ENCODE results near the gene PRDX4. TPM values are rescaled to one million over a fixed set of nuclear protein-coding genes. Genes with fewer than 3 reads are reported as not detected.
"Not testable (repeated sequence)": the region's sequence is repeated elsewhere in the genome, so short reads cannot be mapped to it uniquely, and the experiment has no call there.

Gene PRDX4
- total RNA-seq, 1 donor from 2014 or later: 165 TPM

GRCh38 chrX:23673108-23673507, 5.8 kb downstream of the PRDX4 start:
- DNase-seq (ENCODE audit: low spot score in 2 of 2, unreplicated experiment in 2 of 2): no peak
- TF ChIP-seq CTCF (IDR thresholded peaks at IDR 0.05; ENCODE audit: unreplicated experiment): no peak
- H3K36me3 Mint-ChIP-seq: peaks cover 31% of the 10 kb centered on the region
- peaks cover 10% of the 10 kb centered on the region for H3K4me1 Mint-ChIP-seq
- H3K27ac Mint-ChIP-seq: no peak overlapping the region
- H3K27me3 Mint-ChIP-seq (ENCODE audit: low read depth): no peaks in the 10 kb centered on the region
- H3K4me3 Mint-ChIP-seq: no peak overlapping the region
- H3K9me3 Mint-ChIP-seq: no peaks in the 10 kb centered on the region

DNA sequence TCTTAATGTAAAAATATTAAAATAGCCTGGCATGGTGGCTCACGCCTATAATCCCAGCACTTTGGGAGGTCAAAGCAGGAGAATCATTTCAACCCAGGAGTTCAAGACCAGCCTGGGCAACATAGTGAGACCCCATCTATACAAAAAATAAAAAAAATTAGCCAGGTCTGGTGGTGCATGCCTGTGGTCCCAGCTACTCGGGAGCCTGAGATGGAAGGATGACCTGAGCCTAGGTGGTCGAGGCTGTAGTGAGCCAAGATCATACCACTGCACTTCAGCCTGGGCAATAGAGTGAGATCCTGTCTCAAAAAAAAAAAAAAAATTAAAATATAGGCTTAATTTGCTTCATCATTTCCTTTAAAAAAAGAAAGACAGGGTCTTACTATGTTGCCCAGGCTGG, 9.2 kb downstream of the PRDX4 start:
- not testable (repeated sequence) for H3K27me3 Mint-ChIP-seq (ENCODE audit: low read depth); DNase-seq (ENCODE audit: low spot score in 2 of 2, unreplicated experiment in 2 of 2); H3K4me1 Mint-ChIP-seq; H3K27ac Mint-ChIP-seq; H3K4me3 Mint-ChIP-seq; H3K9me3 Mint-ChIP-seq
- peaks cover 35% of the 10 kb centered on the region for H3K36me3 Mint-ChIP-seq

GRCh38 chrX:23692166-23692565, 24.9 kb downstream of the PRDX4 start:
- Mint-ChIP-seq H3K27ac (no peak overlapping the region), H3K4me1 (no peaks in the 10 kb centered on the region), H3K27me3 (ENCODE audit: low read depth) (no peaks in the 10 kb centered on the region), H3K9me3 (no peaks in the 10 kb centered on the region), H3K36me3 (peaks cover 3% of the 10 kb centered on the region), H3K4me3 (no peak overlapping the region)
- TF ChIP-seq CTCF (IDR thresholded peaks at IDR 0.05; ENCODE audit: unreplicated experiment): no peak
- no peak for DNase-seq (ENCODE audit: low spot score in 2 of 2, unreplicated experiment in 2 of 2)

GRCh38 chrX:23694606-23695005, 27.3 kb downstream of the PRDX4 start:
- Mint-ChIP-seq H3K4me1 (no peaks in the 10 kb centered on the region), H3K27ac (no peak overlapping the region), H3K36me3 (no peaks in the 10 kb centered on the region), H3K27me3 (ENCODE audit: low read depth) (no peaks in the 10 kb centered on the region), H3K9me3 (no peaks in the 10 kb centered on the region), H3K4me3 (no peak overlapping the region)
- peak; percentile 70 for TF ChIP-seq CTCF (IDR thresholded peaks at IDR 0.05; ENCODE audit: unreplicated experiment)
- peak; percentile 27 to 50 for DNase-seq (ENCODE audit: low spot score in 2 of 2, unreplicated experiment in 2 of 2)

DNA sequence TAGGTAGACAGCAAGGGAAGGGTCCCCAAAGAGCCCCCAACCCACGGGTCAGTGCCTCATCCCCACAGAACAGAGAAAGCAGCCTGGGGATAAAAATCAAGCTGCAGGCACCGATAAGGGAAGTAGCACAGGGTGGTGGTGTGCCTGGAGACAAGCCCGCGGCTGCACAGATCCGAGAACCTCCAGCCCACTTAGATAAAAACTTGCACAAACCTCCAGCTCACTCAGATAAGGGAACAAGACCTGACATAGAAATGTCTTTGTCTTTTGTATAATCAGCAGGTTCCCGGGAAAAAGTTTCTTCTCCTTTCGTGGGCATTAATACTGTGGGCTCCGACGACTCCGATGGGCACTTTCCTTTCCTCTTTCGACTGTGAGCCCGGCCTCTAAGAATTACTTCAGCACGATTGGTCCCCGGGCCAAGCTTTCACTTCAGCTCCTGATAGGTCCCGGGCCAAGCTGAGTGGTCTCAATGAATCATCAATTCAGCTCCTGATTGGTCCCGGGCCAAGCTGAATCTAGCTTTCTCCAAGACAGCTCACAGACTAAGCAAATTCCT, 32.4 kb downstream of the PRDX4 start:
- Mint-ChIP-seq H3K9me3 (no peaks in the 10 kb centered on the region), H3K36me3 (peaks cover 9% of the 10 kb centered on the region), H3K4me1 (no peaks in the 10 kb centered on the region), H3K27ac (no peak overlapping the region), H3K4me3 (peak overlapping the region; percentile 28), H3K27me3 (ENCODE audit: low read depth) (no peaks in the 10 kb centered on the region)
- no peak for DNase-seq (ENCODE audit: low spot score in 2 of 2, unreplicated experiment in 2 of 2)
- TF ChIP-seq CTCF (IDR thresholded peaks at IDR 0.05; ENCODE audit: unreplicated experiment): no peak

- Mint-ChIP-seq H3K27ac (no peak overlapping the region), H3K4me1 (no peaks in the 10 kb centered on the region), H3K4me3 (no peak overlapping the region), H3K36me3 (peaks cover 13% of the 10 kb centered on the region), H3K27me3 (ENCODE audit: low read depth) (no peaks in the 10 kb centered on the region), H3K9me3 (no peaks in the 10 kb centered on the region)
- no peak for DNase-seq (ENCODE audit: low spot score in 2 of 2, unreplicated experiment in 2 of 2)
- TF ChIP-seq CTCF (IDR thresholded peaks at IDR 0.05; ENCODE audit: unreplicated experiment): no peak
Measured at GRCh38 chrX:23704673-23705206, 37.4 kb downstream of the PRDX4 start.
